ENCODE measurements around the gene ST3GAL5.
"Not testable (repeated sequence)": the region's sequence is repeated elsewhere in the genome, so short reads cannot be mapped to it uniquely, and the experiment has no call there.

ST3GAL5 gene

DNA sequence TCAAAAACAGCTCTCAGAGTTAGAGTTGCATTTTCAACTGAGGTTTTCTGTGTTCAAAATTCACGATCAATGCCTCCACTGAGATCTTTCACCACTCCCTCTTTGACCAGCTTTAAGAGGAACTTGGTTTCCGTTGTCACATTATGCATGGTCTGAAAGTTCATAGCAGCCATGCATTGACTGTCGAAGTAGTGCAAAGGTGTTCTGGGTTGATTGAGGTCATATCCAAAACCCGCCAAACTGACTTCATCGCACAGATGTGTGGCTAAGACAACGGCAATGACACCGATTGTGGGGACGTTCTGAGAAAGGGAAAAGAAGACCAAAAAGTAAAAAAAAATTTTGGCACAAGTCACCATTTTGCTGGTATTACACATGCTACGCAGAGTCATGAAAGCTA lies 48.7 kb downstream of the ST3GAL5 start:
- DNase-seq (ENCODE audit: low read depth in 4 of 4, low spot score in 1 of 4), result no peak

DNA sequence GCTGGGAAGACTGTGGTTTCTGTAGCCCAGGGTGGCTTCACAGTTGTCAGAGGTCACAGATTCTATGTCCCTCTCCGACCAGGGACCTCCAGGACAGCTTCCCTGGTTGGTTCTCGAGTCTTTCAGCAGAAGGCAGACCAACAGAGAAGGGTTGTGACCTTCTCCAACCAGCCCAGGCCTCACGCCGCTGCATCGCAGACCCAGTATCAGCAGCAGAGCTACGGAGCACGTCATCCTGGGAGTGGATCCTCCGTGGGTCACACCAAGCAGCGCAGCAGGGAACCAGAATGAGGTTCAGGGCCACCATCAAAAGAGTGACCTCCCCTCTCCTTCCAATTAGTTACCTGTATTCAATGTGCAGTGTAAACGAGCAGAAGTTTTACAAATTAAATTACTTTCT lies 49.3 kb downstream of the ST3GAL5 start:
- DNase-seq (ENCODE audit: low read depth in 4 of 4, low spot score in 1 of 4), result no peak

DNA sequence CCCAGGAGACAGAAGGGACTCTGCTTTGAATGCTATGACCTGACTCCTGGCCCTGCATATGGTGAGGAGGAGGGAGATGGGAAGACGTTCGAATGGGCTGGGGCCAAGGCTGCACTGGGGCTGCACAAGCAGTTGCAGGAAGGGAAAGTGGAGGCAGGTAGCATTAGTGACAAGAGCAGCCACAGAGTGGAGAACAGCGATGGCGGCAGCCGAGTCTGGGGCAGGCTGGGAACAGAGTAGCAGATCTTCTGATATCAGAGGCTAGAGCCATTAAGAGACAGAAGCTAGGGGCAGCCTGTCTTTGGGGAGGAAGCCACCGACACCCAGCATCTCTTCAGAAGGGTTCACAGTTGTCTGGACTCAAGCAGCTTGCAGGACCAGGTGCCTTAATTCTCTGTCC lies 50.1 kb downstream of the ST3GAL5 start:
- no peak for DNase-seq (ENCODE audit: low read depth in 4 of 4, low spot score in 1 of 4)

DNA sequence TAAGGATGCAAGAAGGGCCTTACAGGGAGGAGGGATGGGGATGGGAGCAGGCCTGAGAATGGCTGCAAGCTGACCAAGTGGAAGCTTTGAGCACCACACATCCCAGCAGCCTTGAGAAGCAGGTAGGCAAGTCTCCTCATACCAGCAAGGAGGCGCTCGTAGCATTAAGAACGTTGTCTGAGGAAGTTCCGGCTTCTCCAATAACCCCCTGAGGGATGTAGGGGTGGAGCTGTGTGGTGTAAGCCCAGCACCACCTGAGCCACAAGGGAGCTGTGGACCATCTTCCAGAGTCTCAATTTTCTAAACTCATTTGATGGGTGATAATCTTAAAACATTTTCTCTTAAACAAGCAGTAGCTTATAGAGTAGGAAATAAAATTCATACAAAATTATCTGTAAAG lies 50.6 kb downstream of the ST3GAL5 start:
- no peak for DNase-seq (ENCODE audit: low read depth in 4 of 4, low spot score in 1 of 4)

DNA sequence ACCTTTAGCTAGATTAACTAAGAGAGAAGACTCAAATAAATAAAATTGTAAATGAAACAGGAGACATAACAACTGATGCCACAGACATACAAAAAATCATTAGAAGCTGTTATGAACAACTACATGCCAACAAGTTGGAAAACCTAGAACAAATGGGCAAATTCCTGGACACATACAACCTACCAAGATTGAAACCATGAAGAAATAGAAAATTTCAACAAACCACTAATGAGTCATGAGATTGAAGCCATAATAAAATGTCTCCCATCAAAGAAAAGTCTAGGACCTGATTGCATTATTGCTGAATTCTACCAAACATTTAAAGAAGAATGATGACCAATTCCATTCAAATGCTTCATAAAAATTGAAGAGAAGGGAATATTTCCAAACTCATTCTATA lies 54.3 kb downstream of the ST3GAL5 start:
- no peak for DNase-seq (ENCODE audit: low read depth in 4 of 4, low spot score in 1 of 4)

DNA sequence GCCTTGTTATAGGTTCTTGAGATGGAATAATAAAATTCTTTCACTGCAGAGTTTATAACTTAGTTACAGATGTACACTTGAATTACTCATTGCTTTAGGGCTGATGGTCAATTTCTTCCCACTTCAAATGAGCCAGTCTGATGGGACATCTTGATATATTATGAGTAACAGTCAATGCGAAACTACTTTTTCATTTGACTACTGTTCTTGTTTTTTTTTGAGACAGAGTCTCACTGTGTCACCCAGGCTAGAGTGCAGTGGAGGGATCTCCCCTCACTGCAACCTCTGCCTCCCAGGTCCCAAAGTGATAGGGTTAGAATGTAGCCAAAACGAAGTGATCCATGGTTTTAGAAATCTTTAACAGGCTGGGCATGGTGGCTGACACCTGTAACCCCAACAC lies 57.1 kb downstream of the ST3GAL5 start:
- DNase-seq (ENCODE audit: low read depth in 4 of 4, low spot score in 1 of 4), result no peak

DNA sequence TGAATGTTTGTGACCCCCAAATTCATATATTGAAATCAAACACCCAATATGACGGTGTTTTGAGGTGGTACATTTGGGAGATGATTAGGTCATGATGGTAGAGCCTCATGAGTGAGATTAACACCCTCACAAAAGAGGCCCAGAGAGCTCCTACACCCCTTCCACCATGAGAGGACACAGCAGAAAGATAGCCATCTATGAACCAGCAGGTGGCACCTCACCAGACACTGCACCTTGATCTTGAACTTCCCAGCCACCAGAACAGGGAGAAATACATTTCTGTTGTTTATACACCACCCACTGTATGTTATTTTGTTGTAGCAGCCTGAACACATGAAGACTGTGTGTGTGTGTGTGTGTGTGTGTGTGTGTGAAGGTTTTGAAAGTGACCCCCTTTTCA lies 58.1 kb downstream of the ST3GAL5 start:
- no peak for DNase-seq (ENCODE audit: low read depth in 4 of 4, low spot score in 1 of 4)

DNA sequence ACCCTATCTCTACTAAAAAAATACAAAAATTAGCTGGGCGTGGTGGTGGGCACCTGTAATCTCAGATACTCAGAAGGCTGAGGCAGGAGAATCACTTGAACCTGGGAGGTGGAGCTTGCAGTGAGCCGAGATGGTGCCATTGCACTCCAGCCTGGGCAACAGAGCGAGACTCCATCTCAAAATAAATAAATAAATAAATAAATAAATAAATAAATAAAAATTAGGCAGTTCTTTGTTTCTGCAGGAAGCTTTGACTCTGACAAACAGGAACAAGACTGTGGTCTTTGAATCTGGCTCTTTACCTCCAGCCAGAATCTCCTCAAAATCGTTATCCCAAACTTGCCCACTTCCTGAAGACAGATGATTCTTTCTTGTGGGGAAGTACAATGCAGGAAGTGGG lies 59.4 kb downstream of the ST3GAL5 start:
- DNase-seq (ENCODE audit: low read depth in 4 of 4, low spot score in 1 of 4), result not testable (repeated sequence)

DNA sequence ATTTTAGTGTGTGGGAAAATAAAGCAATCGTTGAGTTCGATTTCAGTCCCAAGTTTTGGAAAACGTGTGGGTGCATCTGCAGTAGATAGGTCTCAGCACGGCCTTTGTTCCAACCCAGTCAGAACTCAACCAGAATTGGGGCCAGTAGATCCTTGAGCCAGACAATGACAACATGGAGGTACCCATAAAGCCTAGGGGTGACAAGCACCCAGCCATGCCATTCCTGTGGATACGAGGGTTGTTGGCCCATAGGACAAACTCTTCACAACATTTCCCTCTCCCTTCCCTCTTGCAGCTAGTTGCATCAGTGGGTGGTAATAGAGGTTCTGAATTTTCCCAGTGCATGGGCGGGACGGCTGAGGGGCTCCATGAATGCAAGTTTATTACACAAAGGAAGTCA lies 60.1 kb downstream of the ST3GAL5 start:
- no peak for DNase-seq (ENCODE audit: low read depth in 4 of 4, low spot score in 1 of 4)

DNA sequence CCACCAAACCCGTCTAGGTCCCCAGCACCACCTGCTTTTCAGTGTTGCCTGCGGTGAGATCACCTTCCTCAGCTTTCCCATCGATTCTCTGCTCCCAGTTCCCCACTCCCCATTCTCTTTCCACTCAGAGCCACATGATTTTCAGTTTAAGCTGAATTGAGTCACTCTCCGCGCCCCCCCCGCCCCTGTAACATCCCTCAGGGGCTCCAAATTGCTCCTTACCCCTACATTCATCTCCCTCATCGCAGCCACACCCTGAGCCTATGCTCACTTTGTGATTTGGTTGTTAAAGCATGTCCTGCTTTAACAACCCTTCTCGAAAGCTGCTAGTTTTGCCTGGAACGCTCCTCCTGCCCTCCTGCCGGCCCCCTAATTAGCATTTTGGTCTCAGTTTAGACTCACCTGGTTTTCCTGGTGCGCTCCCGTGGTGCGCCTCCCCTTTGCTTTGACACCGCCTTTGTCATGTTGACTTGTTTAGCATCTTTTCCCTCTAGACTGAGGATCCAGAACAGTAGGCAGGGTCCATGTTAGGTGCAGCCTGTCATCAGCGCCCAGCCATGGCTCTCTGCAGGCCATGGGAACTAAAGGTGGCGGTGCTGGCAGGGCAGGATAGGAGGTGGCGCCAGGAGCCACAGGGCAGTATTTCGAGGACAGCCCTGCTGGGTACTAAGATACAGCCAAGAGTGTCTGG lies 60.8 kb downstream of the ST3GAL5 start:
- no peak for DNase-seq (ENCODE audit: low read depth in 4 of 4, low spot score in 1 of 4)

DNA sequence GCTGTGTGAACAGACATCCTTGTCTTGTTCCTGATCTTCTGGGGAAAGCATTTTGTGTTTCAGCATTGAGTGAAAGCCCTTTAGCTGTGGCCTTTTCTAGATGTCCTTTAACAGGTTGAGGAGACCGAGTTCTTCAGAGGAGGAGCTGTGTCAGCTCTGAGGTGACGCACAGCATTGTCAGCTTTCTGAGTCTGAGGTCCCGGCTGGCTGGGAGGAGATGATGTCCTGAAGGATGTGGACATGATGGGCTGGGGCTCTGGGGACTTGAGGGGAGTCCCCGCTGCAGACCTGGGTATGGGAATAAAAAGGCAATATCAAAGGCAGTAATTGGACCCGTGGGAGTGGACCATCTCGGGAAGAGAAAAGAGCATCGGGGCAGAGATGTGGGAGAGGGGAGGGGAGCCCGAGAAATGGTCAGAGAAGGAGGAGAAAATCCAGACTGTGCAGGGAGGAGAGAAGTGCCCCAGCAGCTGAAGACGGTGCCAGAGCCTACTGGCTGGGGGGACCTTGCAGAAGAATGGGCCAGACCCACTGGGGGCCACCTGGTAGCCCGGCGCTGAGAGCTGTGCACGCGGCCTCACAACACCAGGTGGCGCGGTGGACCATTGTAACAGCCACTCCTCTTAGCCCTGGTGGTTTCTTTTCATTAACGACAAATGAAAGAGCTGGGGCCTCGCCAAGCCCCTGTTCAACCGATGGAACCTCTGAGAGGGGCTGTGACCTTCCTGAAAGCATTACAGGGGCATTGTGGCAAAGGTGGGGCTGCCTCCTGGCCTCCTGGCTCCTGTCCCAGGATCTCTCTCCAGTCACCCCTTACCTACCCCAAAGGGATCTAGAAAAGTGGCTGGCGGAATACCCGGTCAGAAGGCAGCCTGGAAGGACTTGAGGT lies 61.6 kb downstream of the ST3GAL5 start:
- peak; percentile 61 to 71 (median 67) for DNase-seq (ENCODE audit: low read depth in 4 of 4, low spot score in 1 of 4)

DNA sequence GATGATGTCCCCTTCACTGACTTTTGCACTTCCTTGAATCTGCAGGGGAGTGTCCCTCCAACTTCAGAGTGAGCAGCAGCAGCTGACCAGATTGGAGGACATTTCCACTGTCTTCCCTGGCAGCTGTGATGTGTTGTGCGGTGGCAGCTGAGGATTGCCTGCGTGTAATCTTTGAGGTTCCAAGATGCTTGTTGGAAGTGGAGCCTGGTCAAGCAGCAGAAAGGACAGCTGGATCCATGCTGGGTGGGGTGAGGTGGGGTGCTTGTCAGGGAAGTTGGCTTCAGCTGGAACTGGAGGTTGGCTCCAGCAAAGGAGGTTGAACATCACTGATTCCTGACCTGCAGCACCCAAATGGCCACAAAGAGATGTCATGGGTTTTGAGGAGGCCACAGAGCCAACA lies 64.8 kb downstream of the ST3GAL5 start:
- no peak for DNase-seq (ENCODE audit: low read depth in 4 of 4, low spot score in 1 of 4)

DNA sequence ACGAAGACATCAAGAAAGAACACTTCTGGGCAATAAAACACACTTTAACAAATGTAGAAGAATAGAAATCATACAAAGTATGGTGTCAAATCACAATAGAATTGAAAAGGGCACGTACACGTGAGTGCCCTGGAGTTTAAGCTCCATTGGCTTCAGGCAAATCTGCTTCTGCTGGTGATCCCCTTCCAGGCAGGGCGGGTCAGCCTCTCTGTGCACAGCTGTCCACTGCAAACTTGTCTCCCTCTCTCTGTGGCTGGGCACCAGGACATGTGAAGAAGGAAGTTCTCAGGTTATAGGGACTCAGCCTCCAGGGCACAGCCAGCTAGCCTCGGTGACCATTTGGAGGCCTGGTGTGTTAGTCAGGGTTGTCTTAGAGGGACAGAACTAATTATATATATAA lies 66.0 kb downstream of the ST3GAL5 start:
- DNase-seq (ENCODE audit: low read depth in 4 of 4, low spot score in 1 of 4), result no peak

DNA sequence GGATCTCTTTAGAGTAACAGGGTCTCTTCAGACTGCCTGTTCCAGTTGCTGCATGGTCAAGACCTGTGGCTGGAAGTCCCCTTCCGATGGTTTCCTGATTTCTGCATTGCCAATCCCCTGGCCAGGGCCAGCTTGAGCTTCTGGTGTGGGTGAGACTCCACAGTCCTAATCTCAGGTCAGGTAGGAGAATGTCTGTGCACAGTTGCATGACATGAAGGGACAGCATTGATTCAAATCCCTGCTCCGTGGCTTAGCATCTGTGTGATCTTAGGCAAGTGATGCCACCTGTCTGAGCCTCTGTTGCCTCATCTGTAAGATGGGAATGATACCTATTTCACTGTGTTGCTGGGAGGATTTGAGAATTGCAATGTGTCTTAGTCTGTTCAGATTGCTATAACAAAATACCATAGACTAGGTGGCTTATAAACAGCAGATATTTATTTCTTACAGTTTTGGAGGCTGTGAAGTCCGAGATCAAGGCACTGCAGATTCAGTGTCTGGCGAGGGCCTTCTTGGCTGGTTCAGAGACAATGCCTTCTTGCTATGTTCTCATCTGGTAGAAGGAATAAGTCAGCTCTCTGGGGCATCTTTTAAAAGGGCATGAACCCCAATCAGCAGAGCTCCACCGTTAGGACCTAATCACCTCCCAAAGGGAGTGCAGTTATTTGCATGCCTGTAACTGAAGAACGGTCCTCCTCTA lies 68.8 kb downstream of the ST3GAL5 start:
- no peak for DNase-seq (ENCODE audit: low read depth in 4 of 4, low spot score in 1 of 4)

DNA sequence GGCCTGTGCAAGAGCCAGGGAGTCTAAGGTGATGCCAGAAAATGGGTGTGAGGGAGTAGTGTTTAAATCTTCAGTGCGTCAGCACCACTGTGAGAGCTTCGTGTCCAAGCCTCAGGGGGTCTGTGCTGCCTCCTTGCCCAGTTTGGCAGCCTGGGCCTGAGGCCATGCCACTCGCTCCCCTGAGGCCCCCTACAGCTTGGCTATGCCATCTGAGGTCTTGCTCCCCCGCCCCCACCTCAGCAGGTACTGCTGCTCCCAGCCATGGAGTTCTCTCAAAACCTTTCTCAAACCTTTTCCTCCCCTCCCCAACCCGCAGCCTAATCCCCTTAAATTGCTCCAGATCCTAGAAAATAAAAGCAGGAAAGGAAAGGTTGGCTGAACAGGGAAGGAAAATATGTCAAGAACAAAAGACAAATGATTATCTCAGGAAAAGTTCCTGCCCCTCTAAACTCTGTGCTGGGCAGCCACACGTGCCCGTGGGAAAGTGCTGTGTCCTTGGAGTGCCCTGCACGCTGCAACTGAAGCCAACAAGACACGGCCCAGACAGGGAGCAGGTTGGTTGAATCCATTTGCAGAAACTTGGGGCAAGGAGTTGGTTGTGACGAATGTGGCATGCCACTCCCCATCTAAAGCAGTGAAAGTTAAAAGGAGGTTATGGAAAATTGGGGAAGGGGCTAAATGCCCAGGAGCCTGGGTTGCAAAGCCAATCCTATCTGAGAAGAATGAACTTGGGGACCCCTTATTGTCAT lies 73.8 kb downstream of the ST3GAL5 start:
- no peak for DNase-seq (ENCODE audit: low read depth in 4 of 4, low spot score in 1 of 4)

DNA sequence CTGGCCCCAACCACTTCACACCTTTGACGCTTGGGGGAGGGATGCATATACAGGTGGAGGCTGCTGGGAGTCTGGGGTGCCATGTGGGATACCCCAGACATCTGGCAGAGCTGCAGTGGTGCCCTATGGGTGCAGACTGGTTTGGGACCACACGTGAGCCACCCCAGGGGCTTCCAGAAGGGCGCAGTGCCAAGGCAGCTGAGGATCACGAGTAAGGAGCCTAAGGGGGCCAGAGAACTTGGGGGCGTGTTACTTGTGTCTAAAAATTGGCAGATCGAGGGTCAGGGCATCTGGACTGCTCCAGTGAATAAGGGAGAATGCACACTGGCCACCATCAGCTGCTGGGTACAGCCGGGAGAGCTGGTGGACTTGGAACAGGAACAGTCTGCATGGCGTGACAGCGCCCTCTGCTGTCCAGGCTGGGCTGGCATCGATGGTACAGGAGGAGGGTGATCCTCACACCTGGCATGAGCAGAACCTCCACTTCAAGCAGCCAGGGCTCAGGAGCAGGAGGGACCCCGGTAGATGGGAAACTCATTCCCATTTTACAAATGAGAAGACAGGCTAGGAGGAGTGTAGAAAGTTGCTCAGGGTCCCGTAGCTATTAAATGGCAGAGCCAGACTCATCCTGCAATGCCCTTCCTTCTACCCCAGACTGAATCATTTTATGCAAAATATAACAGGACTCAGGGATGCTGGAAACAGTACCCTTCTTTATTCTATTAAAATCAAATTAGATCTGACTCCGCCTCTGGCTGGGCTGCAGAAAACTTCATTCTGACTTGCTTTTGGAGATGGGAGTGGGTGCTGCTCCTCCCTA lies 74.6 kb downstream of the ST3GAL5 start:
- peak; percentile 59 to 71 (median 66) for DNase-seq (ENCODE audit: low read depth in 4 of 4, low spot score in 1 of 4)

DNA sequence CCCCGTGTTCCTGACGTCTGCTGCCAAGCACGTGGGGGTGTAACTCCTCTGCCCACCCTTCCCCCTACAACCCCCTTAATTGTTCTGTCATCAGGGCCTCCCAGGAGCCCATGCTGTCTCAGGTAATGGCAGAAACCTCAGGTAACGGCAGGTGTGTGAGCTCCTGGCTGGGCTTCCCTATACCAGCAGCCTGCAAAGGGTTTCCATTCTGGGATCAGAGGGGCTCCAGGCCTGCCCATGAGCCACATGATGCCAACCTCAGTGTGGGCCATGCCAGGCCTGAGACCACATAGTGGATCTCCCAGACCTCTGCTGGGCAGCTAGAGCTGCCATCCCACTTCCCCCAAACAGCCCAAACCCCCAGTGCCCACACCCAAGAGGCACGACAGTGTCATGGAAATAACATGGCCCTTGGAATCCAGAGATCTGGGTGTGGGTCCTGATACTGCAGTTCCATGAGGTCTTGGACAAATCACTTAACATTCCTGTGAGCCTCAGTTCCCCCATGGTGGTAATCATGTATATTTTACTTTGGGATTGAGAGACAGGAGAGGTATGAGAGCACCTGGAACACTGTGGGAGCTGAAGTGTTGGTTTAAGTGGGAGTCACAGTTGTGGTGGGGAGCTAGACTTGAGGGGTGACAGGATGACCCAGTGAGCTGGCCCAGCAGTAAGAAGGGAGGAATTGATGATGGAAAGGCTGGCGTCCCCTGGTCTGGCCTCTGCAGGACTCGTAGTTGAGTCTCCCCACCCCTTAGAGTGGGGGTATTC lies 75.4 kb downstream of the ST3GAL5 start:
- DNase-seq (ENCODE audit: low read depth in 4 of 4, low spot score in 1 of 4), result no peak

DNA sequence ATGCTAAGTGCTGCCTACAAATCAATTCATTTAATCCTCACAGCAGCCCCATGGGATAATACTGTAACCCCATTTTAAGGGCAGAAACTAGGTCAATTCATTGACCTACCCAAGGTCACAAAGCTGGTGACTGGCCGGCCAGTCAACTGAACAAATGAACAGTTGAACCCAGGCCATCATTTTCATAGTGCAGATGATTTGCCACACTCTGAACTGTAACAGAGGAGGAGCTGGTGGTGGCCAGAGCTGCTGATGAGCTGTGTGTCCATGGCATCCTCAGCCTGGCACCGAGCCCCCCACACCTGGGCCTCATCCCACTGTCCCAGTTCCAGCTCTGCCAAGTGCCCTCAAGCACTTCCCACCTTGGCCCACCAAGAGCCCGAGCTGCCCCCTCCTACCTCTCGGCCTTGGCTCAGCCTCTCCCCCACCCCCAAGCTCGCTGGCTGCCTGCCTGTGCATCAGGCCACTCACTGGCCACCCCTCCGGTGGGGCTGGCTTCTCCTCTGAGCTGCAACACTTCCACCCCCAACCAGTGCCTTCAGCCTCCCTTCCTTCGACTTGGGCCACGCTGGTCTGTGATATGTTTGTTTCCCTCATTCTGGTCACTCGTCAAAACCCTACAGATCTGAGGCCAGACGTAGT lies 76.6 kb downstream of the ST3GAL5 start:
- DNase-seq (ENCODE audit: low read depth in 4 of 4, low spot score in 1 of 4), result no peak

All from stimulated activated CD4-positive, alpha-beta T cell treated with anti-CD3 and anti-CD28 coated beads, Interleukin-1b, Interleukin-23, amount 100 ng/mL, for 24 hours (primary cell).